HG02678 (cell line): Measurements from ENCODE around the gene PTGES3.
"Not testable (repeated sequence)": the region's sequence is repeated elsewhere in the genome, so short reads cannot be mapped to it uniquely, and the experiment has no call there.

Experiments
- ATAC-seq: cut with Tn5 transposase; IDR thresholded peaks from one replicate; pipeline ENCODE4 v1.9.1; 2021; ENCODE audit warnings: mild to moderate bottlenecking, moderate library complexity; ENCODE audit not compliant: unreplicated experiment

PTGES3 gene

GRCh38 chr12:56713345-56713744, 25.3 kb upstream of the PTGES3 start:
- no peak for ATAC-seq

GRCh38 chr12:56709759-56710376, 21.8 kb upstream of the PTGES3 start:
- no peak for ATAC-seq

- ATAC-seq = not testable (repeated sequence)
Observed at GRCh38 chr12:56704522-56704921, 16.4 kb upstream of the PTGES3 start.

- ATAC-seq = no peak
Observed at GRCh38 chr12:56699020-56699661, 11.1 kb upstream of the PTGES3 start.

- no peak for ATAC-seq
Observed at GRCh38 chr12:56695327-56696101, 7.4 kb upstream of the PTGES3 start.

- ATAC-seq = no peak
Observed at GRCh38 chr12:56694161-56694560, 6.1 kb upstream of the PTGES3 start.

GRCh38 chr12:56688846-56689109, 694 bp upstream of the PTGES3 start:
- ATAC-seq = no peak

- ATAC-seq = no peak
Observed at GRCh38 chr12:56687223-56688128, 608 bp downstream of the PTGES3 start.

GRCh38 chr12:56684745-56685359, 3.2 kb downstream of the PTGES3 start:
- ATAC-seq = no peak

GRCh38 chr12:56682323-56682722, 5.8 kb downstream of the PTGES3 start:
- no peak for ATAC-seq

GRCh38 chr12:56679883-56680575, 8.1 kb downstream of the PTGES3 start:
- no peak for ATAC-seq

- ATAC-seq = no peak
Observed at GRCh38 chr12:56678852-56679251, 9.2 kb downstream of the PTGES3 start.

GRCh38 chr12:56677680-56678079, 10.4 kb downstream of the PTGES3 start:
- peak; percentile 61 for ATAC-seq

GRCh38 chr12:56676851-56677580, 11.1 kb downstream of the PTGES3 start:
- no peak for ATAC-seq

- ATAC-seq = no peak
Observed at GRCh38 chr12:56671608-56672007, 16.5 kb downstream of the PTGES3 start.

GRCh38 chr12:56670836-56671235, 17.2 kb downstream of the PTGES3 start:
- ATAC-seq = no peak

- ATAC-seq = no peak
Observed at GRCh38 chr12:56668197-56668457, 20.0 kb downstream of the PTGES3 start.

GRCh38 chr12:56661979-56662638, 26.0 kb downstream of the PTGES3 start:
- no peak for ATAC-seq

GRCh38 chr12:56661560-56661959, 26.5 kb downstream of the PTGES3 start:
- ATAC-seq = no peak
